ENCODE data around the gene ZNF740.

- TF ChIP-seq EZH2 (IDR thresholded peaks at IDR 0.05; ENCODE audit: borderline replicate concordance, low read length): no peak
- no peak for TF ChIP-seq CTCF (IDR thresholded peaks at IDR 0.05; ENCODE audit: low read length)
These were observed 33.3 kb upstream of the ZNF740 start for GRCh38 chr12:53147181-53147580.
